ENCODE measurements around the gene CCDC38.

DNA sequence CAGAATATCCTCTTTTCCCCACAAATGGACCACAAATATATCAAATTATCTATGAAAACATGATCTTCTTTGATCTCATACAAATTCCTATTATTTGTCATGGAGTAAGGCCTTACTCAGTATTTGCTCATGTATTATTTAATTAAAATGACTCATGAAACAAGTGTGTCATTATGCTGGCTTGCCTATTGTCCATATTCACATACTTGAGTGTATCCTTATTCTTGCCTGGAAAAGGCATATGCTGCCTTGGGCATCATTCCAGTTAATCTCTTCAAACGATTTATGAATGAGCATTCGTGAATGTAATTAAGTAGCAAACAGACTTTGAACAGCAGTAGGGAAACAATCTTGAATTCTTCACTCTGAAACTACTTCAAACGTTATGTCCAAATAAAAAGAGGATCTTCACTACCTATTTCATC lies 106.2 kb downstream of the CCDC38 start:
- TF ChIP-seq, protein P1, sequence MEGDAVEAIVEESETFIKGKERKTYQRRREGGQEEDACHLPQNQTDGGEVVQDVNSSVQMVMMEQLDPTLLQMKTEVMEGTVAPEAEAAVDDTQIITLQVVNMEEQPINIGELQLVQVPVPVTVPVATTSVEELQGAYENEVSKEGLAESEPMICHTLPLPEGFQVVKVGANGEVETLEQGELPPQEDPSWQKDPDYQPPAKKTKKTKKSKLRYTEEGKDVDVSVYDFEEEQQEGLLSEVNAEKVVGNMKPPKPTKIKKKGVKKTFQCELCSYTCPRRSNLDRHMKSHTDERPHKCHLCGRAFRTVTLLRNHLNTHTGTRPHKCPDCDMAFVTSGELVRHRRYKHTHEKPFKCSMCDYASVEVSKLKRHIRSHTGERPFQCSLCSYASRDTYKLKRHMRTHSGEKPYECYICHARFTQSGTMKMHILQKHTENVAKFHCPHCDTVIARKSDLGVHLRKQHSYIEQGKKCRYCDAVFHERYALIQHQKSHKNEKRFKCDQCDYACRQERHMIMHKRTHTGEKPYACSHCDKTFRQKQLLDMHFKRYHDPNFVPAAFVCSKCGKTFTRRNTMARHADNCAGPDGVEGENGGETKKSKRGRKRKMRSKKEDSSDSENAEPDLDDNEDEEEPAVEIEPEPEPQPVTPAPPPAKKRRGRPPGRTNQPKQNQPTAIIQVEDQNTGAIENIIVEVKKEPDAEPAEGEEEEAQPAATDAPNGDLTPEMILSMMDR (conservative IDR thresholded peaks at IDR 0.05 in 1 of 2, IDR thresholded peaks at IDR 0.05 in 1 of 2; ENCODE audit: extremely low read depth in 1 of 2, insufficient read depth in 1 of 2, low read depth in 1 of 2, low read length in 2 of 2) = no peak
- TF ChIP-seq EZH2 (IDR thresholded peaks at IDR 0.05; ENCODE audit: borderline replicate concordance, low read length) = no peak
